Measurements from ENCODE around the gene H2BK1. TPM values are rescaled to one million over a fixed set of nuclear protein-coding genes. Genes with fewer than 3 reads are reported as not detected.

H2BK1 gene
- total RNA-seq, 4 donors from 2014 or later = not detected

GRCh38 chr7:151242159-151243044, 32.1 kb upstream of the H2BK1 start:
- 60 to 71% methylated on average over 11 to 12 of the region's 20 CpGs for WGBS, 2 donors
- no peak overlapping the region for H3K27ac ChIP-seq
- H3K27me3 ChIP-seq = peaks cover 0 to 35% (median 0%) of the 10 kb centered on the region in 4 donors
- TF ChIP-seq CTCF (IDR thresholded peaks at IDR 0.05) = no peak
- no peak for TF ChIP-seq POLR2A (IDR thresholded peaks at IDR 0.05)
- H3K4me1 ChIP-seq = peaks cover 17 to 45% (median 35%) of the 10 kb centered on the region in 3 donors
- H3K36me3 ChIP-seq = peaks cover 10 to 50% (median 15%) of the 10 kb centered on the region in 3 donors
- H3K4me3 ChIP-seq = no peak overlapping the region
- DNase-seq = no peak
- intact Hi-C loops (cut with DNase I) = no loop called here
- no peaks in the 10 kb centered on the region for H3K9me3 ChIP-seq

- intact Hi-C loops (cut with DNase I) = no loop called here
- peaks cover 0 to 29% (median 0%) of the 10 kb centered on the region in 4 donors for H3K27me3 ChIP-seq
- no peaks in the 10 kb centered on the region for H3K9me3 ChIP-seq
- no peak for TF ChIP-seq CTCF (IDR thresholded peaks at IDR 0.05)
- TF ChIP-seq POLR2A (IDR thresholded peaks at IDR 0.05) = no peak
- no peak overlapping the region for H3K27ac ChIP-seq
- WGBS, 2 donors = 62 to 79% methylated on average over 2 of the region's 9 CpGs
- H3K4me1 ChIP-seq = peaks cover 14 to 39% (median 29%) of the 10 kb centered on the region in 3 donors
- no peak overlapping the region for H3K4me3 ChIP-seq
- DNase-seq = no peak
- H3K36me3 ChIP-seq = peaks cover 15 to 56% (median 15%) of the 10 kb centered on the region in 3 donors
These were observed 31.4 kb upstream of the H2BK1 start for GRCh38 chr7:151241755-151242096.

GRCh38 chr7:151240942-151241754, 30.9 kb upstream of the H2BK1 start:
- no peak overlapping the region for H3K27ac ChIP-seq
- H3K27me3 ChIP-seq = peaks cover 0 to 23% (median 0%) of the 10 kb centered on the region in 4 donors
- H3K4me1 ChIP-seq = peaks cover 14 to 33% (median 23%) of the 10 kb centered on the region in 3 donors
- H3K36me3 ChIP-seq = peaks cover 15 to 62% (median 15%) of the 10 kb centered on the region in 3 donors
- no peaks in the 10 kb centered on the region for H3K9me3 ChIP-seq
- DNase-seq = no peak
- H3K4me3 ChIP-seq = no peak overlapping the region
- intact Hi-C loops (cut with DNase I) = no loop called here
- 75 to 82% methylated on average over 4 to 5 of the region's 7 CpGs for WGBS, 2 donors
- TF ChIP-seq CTCF (IDR thresholded peaks at IDR 0.05) (no peak), POLR2A (IDR thresholded peaks at IDR 0.05) (no peak)

- Histone ChIP-seq H3K4me1 (peaks cover 11 to 28% (median 17%) of the 10 kb centered on the region in 3 donors), H3K27ac (no peak overlapping the region), H3K36me3 (peaks cover 18 to 68% (median 19%) of the 10 kb centered on the region in 3 donors), H3K27me3 (peaks cover 0 to 17% (median 0%) of the 10 kb centered on the region in 4 donors), H3K4me3 (no peak overlapping the region), H3K9me3 (no peaks in the 10 kb centered on the region)
- intact Hi-C loops (cut with DNase I) = no loop called here
- no peak for DNase-seq
- TF ChIP-seq POLR2A (IDR thresholded peaks at IDR 0.05) (no peak), CTCF (IDR thresholded peaks at IDR 0.05) (no peak)
- WGBS, 2 donors = 79 to 80% methylated on average over 3 of the region's 4 CpGs
These were observed 30.2 kb upstream of the H2BK1 start for GRCh38 chr7:151240536-151240935.
